Vagina (tissue), 2 donors: ENCODE measurements around the gene LTBP2. TPM values are rescaled to one million over a fixed set of nuclear protein-coding genes. Genes with fewer than 3 reads are reported as not detected.

Source experiments
- DNase-seq, 2 donors: peaks; one replicate each; pipeline ENCODE4 v3.0.0-alpha.2; 2017; ENCODE audit errors: extremely low spot score in 2 of 2
- H3K27ac ChIP-seq: fragments of 200-600 bp; sonication (generic); one replicate; pipeline ENCODE4 v1.5.1; 2019
- H3K27me3 ChIP-seq: fragments of 200-600 bp; sonication (generic); one replicate; pipeline ENCODE4 v1.5.1; 2019
- H3K36me3 ChIP-seq, 2 donors: fragments of 200-600 bp; sonication (generic); one replicate each; pipeline ENCODE4 v1.5.1; 2017 to 2019
- H3K4me1 ChIP-seq: fragments of 200-600 bp; sonication (generic); one replicate; pipeline ENCODE4 v1.5.1; 2019
- H3K4me3 ChIP-seq, 2 donors: fragments of 200-600 bp; sonication (generic); 1 replicate in 1 of 2; 2 replicates in 1 of 2; pipeline ENCODE4 v1.5.1; 2016 to 2019
- H3K9me3 ChIP-seq: fragments of 200-600 bp; sonication (generic); one replicate; pipeline ENCODE4 v1.5.1; 2019
- POLR2A ChIP-seq, 2 donors: fragments of 450-650 bp; IDR thresholded peaks; one replicate each; pipeline ENCODE4 v1.6.1; 2017; ENCODE audit warnings: antibody characterized with exemption in 2 of 2, mild to moderate bottlenecking in 2 of 2, moderate library complexity in 2 of 2
- POLR2AphosphoS5 ChIP-seq, 2 donors: sonication (generic); formaldehyde crosslinking; IDR thresholded peaks; one replicate each; pipeline ENCODE4 v1.9.0; 2017; ENCODE audit warnings: antibody characterized with exemption in 2 of 2, mild to moderate bottlenecking in 2 of 2, low read depth in 1 of 2; ENCODE audit not compliant: insufficient read depth in 1 of 2
- intact Hi-C: fragments of 100-400 bp; cut with DNase I; formaldehyde crosslinking; loops from one replicate; pipeline ENCODE4 v1.15.1; 2023
- total RNA-seq: library from RNA; depleted of rRNA; stranded (reverse); fragments of >200 nt; gene quantifications from one replicate; pipeline ENCODE4 v1.2.3, GENCODE V29; 2016
- TF ChIP-seq, protein P1 (sequence below), 3 experiments: fragments of 450-650 bp in 2 of 3; fragments of 200-600 bp in 1 of 3; sonication (generic) in 1 of 3; IDR thresholded peaks; one replicate each; pipeline ENCODE4 v1.5.1; 2017 to 2019; ENCODE audit warnings: antibody characterized with exemption in 3 of 3, mild to moderate bottlenecking in 2 of 3, moderate library complexity in 2 of 3

The LTBP2 gene
- total RNA-seq, 1 donor from 2014 or later = 52.5 TPM

DNA sequence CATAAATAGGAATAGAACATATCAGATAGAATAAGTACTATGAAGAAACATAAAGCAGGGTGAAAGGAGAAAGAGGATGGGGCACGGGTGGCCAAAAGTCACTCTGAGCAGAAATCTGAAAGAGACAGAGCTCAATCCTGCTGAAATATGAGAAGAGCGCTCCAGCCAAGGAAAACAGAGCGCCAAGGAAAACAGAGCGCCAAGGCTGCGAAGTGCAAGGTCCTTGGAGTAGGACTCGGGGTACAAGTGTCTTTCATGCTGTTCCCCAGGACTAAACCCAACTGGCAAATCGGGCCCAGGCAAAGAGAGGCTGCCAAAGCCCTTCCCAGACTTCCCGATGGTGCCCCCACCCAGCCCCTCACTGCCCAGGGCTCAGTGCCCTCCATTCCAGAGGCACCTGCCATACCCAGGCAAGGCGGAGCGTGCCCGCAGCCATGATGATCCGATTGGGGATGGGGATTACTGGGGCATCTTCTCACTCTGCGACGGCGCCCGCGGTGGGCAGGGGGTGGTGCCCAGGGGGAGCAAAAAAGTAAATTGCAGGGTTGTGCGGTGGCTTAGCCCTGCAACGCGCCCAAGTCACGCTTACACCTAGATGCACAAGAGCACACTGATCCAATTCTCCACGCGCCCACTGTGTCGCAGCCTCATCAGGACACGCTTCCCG lies 1.7 kb downstream of the LTBP2 start:
- no peak for TF ChIP-seq POLR2AphosphoS5 (IDR thresholded peaks at IDR 0.05; ENCODE audit: insufficient read depth in 1 of 2, low read depth in 1 of 2)
- TF ChIP-seq, protein P1, sequence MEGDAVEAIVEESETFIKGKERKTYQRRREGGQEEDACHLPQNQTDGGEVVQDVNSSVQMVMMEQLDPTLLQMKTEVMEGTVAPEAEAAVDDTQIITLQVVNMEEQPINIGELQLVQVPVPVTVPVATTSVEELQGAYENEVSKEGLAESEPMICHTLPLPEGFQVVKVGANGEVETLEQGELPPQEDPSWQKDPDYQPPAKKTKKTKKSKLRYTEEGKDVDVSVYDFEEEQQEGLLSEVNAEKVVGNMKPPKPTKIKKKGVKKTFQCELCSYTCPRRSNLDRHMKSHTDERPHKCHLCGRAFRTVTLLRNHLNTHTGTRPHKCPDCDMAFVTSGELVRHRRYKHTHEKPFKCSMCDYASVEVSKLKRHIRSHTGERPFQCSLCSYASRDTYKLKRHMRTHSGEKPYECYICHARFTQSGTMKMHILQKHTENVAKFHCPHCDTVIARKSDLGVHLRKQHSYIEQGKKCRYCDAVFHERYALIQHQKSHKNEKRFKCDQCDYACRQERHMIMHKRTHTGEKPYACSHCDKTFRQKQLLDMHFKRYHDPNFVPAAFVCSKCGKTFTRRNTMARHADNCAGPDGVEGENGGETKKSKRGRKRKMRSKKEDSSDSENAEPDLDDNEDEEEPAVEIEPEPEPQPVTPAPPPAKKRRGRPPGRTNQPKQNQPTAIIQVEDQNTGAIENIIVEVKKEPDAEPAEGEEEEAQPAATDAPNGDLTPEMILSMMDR (IDR thresholded peaks at IDR 0.05) = no peak
- no peak for TF ChIP-seq POLR2A (IDR thresholded peaks at IDR 0.05)
- peak overlapping the region; percentile 62 to 71 for H3K4me3 ChIP-seq
- no peaks in the 10 kb centered on the region for H3K27me3 ChIP-seq
- no peak for DNase-seq
- intact Hi-C loops = loop anchor here (5.0 kb wide), 1 partner anchor 102 kb away; the partner anchor contains the start of genes AREL1 and FCF1
- no peaks in the 10 kb centered on the region for H3K9me3 ChIP-seq
- H3K27ac ChIP-seq = peak overlapping the region; percentile 72
- H3K36me3 ChIP-seq = no peaks in the 10 kb centered on the region
- peaks cover 63% of the 10 kb centered on the region for H3K4me1 ChIP-seq

DNA sequence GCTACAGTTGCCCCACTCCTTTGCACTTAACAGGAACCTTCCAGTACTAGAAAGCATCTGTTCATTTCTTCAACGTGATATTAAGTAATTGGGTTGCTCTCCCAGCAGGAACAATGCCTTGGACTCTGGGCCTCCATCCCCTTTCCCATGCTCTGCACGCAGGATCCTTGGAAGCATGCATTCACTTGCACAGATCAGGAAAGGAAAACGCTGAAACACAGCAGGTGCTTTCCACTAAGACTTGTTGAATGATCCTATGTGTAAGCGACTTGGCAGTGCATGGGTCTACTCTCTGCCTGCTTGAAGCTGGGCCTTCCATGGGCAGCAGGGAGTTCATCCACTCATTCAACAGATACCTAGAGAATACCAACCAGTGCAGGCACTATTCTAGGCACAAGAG lies 2.3 kb downstream of the LTBP2 start:
- H3K4me1 ChIP-seq = peaks cover 63% of the 10 kb centered on the region
- H3K27me3 ChIP-seq = no peaks in the 10 kb centered on the region
- no peak overlapping the region for H3K27ac ChIP-seq
- TF ChIP-seq POLR2A (IDR thresholded peaks at IDR 0.05) = no peak
- TF ChIP-seq, protein P1 (IDR thresholded peaks at IDR 0.05) = no peak
- TF ChIP-seq POLR2AphosphoS5 (IDR thresholded peaks at IDR 0.05; ENCODE audit: insufficient read depth in 1 of 2, low read depth in 1 of 2) = no peak
- no peaks in the 10 kb centered on the region for H3K36me3 ChIP-seq
- DNase-seq = no peak
- intact Hi-C loops = loop anchor here (5.0 kb wide), 2 partner anchors 103 to 198 kb away; partner anchors contain the start of genes AREL1 and FCF1
- H3K4me3 ChIP-seq = peak overlapping the region in 1 of 2 donors; percentile 62
- no peaks in the 10 kb centered on the region for H3K9me3 ChIP-seq

DNA sequence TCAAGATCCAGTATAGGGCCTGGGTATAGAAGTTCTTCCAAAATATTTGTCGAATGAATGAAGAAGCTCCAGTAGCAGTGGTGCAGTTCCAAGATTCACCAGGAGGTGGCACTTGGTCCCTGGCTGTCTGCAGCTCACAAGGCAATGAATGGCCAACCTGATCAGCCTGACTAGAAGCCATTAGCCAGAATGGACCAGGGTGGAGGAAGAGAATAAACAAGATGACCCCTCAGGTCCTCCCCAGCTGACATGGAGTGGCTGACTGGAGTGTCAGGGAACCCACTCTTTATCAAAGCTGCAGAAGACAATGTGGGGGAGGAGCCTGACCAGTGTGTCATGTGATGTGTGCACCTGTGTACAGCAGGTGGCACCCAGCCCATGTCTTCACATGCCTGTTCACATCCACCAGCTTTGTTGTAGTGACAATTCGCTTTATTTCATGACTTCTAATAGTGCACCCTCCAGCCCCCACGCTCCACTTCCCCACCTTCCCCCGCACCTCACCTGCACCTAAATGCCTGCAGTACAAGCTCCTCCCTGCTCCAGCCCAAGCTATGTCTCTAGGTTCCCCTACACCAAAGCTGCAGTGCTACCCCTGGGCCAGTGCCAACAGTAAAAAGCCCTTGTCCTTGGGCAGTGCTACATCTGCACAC lies 3.0 kb downstream of the LTBP2 start:
- H3K27me3 ChIP-seq = no peaks in the 10 kb centered on the region
- peak in 1 of 2 donors; percentile 67 for TF ChIP-seq POLR2AphosphoS5 (IDR thresholded peaks at IDR 0.05; ENCODE audit: insufficient read depth in 1 of 2, low read depth in 1 of 2)
- no peak for TF ChIP-seq POLR2A (IDR thresholded peaks at IDR 0.05)
- TF ChIP-seq, protein P1 (IDR thresholded peaks at IDR 0.05) = peak; percentile 94 to 98 (median 96)
- H3K36me3 ChIP-seq = no peaks in the 10 kb centered on the region
- H3K9me3 ChIP-seq = no peaks in the 10 kb centered on the region
- H3K4me3 ChIP-seq = peak overlapping the region in 1 of 2 donors; percentile 62
- intact Hi-C loops = loop anchor here (5.0 kb wide), 1 partner anchor 198 kb away; no protein-coding TSS in a partner anchor
- peaks cover 58% of the 10 kb centered on the region for H3K4me1 ChIP-seq
- no peak overlapping the region for H3K27ac ChIP-seq
- DNase-seq = no peak

DNA sequence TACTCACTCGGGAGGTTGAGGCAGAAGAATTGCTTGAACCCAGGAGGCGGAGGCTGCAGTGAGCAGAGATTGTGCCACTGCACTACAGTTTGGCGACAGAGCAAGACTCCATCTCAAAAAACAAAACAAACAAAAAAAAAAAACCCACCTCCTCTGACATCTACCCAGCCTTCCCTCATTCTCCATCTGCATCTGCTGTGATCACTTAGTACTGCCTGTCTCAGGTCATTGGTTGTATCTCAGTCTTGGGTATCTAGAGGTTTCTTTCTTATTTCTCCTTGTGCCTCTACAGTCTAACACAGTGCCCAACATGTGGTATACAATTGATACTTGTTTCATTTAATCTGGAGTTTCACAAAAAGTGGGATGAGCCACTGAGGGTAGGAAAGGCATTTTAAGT lies 5.3 kb downstream of the LTBP2 start:
- Histone ChIP-seq H3K27me3 (no peaks in the 10 kb centered on the region), H3K4me3 (no peak overlapping the region), H3K27ac (peak overlapping the region; percentile 66), H3K9me3 (no peaks in the 10 kb centered on the region), H3K4me1 (peaks cover 47% of the 10 kb centered on the region), H3K36me3 (no peaks in the 10 kb centered on the region)
- TF ChIP-seq POLR2A (IDR thresholded peaks at IDR 0.05) (no peak), POLR2AphosphoS5 (IDR thresholded peaks at IDR 0.05; ENCODE audit: insufficient read depth in 1 of 2, low read depth in 1 of 2) (no peak)
- TF ChIP-seq, protein P1 (IDR thresholded peaks at IDR 0.05) = no peak
- intact Hi-C loops = loop anchor here (5.0 kb wide), 1 partner anchor 201 kb away; no protein-coding TSS in a partner anchor
- no peak for DNase-seq
